Fibroblast of villous mesenchyme (primary cell): ENCODE measurements around the gene SMIM30. TPM values are rescaled to one million over a fixed set of nuclear protein-coding genes. Genes with fewer than 3 reads are reported as not detected.
A peak's percentile ranks its signal among the peaks of the same experiment; 100 is the strongest.

Experiments
- DNase-seq: peaks from one replicate; pipeline ENCODE4 v3.0.0-alpha.2; 2010; ENCODE audit warnings: low read depth
- H3K4me3 ChIP-seq: 2 replicates; pipeline ENCODE4 v1.5.1; 2011; ENCODE audit warnings: low read depth, mild to moderate bottlenecking, low read length
- total RNA-seq: library from RNA; depleted of rRNA; stranded (reverse); fragments of >200 nt; gene quantifications from 2 replicates; pipeline ENCODE4 v1.2.3, GENCODE V29; 2012
- TF ChIP-seq, protein P1 (sequence below): IDR thresholded peaks from 2 replicates; pipeline ENCODE4 v1.5.1; 2012; ENCODE audit warnings: low read depth, mild to moderate bottlenecking, low read length; ENCODE audit not compliant: insufficient read depth

The SMIM30 gene
- total RNA-seq, 1 donor = 75.6 TPM

- no peak overlapping the region for H3K4me3 ChIP-seq
- TF ChIP-seq, protein P1, sequence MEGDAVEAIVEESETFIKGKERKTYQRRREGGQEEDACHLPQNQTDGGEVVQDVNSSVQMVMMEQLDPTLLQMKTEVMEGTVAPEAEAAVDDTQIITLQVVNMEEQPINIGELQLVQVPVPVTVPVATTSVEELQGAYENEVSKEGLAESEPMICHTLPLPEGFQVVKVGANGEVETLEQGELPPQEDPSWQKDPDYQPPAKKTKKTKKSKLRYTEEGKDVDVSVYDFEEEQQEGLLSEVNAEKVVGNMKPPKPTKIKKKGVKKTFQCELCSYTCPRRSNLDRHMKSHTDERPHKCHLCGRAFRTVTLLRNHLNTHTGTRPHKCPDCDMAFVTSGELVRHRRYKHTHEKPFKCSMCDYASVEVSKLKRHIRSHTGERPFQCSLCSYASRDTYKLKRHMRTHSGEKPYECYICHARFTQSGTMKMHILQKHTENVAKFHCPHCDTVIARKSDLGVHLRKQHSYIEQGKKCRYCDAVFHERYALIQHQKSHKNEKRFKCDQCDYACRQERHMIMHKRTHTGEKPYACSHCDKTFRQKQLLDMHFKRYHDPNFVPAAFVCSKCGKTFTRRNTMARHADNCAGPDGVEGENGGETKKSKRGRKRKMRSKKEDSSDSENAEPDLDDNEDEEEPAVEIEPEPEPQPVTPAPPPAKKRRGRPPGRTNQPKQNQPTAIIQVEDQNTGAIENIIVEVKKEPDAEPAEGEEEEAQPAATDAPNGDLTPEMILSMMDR = peak; percentile 13
- DNase-seq = no peak
These were observed 4.4 kb downstream of the SMIM30 start for GRCh38 chr7:113113912-113114311.

- TF ChIP-seq, protein P1 = no peak
- no peak for DNase-seq
- no peak overlapping the region for H3K4me3 ChIP-seq
These were observed 8.6 kb downstream of the SMIM30 start for GRCh38 chr7:113109718-113110117.

DNA sequence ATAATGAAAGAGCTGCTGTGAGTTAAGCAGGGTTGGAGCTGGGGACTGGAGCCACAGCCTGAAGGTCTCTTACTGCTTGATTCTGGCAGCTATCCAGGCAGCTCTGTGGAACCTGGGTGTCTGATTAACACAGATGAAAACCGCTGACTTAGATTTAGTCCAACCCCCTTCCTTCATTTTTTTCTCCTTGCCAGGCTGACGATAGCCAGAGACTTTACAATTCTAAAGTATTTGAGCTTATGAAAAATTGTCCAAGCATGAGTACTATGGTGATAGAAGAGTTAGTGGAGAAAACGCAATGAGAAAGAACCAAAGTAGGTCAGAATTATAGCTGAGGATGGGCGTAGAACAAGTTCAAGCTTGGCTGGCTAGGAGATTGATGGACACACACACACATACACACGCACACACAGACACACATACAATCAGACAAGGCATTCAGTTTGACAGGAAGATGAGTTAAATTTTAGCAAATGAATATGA, 18.2 kb downstream of the SMIM30 start:
- H3K4me3 ChIP-seq = no peak overlapping the region
- TF ChIP-seq, protein P1 = no peak
- peak; percentile 42 for DNase-seq

DNA sequence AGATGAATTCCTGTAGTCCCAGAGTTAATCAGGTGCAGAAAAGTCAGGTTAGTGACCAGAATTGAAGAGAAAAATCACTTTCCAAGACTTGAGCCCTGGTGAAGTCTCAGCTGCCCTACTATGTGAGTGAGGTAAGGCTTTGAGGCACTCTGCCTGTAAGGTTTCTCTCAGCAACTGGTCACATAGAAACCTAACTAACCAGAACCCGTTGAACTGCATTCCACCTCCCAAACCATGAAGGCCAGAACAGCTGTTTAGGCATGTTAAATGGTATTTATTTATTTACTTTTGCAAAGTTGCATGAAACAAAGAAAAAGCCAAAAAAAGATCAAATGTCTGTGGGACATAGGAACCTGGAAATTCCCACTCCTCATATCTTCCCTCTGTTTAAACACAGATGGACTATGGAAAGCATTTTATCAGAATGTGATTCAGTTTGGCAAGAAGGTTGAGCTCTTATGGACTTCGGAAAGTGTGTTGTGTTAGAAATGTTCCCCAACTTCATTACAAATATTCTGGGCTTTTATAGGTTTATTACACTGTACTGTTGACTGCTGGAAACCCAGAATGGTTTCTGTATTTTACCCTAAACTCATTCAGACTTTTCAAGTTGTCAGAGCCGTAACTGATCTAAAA, 19.0 kb downstream of the SMIM30 start:
- H3K4me3 ChIP-seq = no peak overlapping the region
- TF ChIP-seq, protein P1 = no peak
- DNase-seq = no peak

DNA sequence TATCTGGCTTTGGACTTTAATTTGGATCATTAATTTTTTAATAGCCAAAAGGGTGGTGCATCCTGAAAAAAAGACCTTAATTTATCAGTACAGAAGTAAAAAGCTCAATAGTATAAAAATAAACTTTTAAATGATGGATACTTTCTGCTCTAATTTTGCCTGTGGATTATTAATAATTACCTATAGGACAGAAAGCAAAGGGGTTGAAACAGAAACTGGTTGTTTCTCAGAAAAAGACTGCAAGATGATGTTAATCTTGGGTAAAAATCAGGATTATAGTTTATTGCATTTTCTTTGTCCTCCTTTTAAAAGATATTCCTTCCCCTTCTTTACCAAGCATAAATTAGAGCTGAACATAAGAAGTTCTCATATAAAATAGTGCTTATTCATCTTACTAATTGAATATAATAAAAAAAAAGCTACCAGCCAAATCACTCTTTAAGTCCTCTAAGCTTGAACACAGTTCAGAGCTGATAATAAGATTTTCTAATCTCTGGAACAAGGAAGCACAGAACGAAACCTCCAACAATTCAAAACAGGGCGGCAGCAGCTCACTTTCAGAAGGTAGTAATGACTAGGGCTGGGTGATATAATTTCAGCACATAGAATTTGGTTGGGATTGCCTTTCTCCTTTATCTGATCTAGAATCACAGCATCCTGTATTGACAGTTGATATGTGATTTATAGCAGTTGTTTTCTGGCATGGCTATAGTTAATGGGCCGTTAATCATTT, 23.7 kb downstream of the SMIM30 start:
- H3K4me3 ChIP-seq = no peak overlapping the region
- DNase-seq = no peak
- TF ChIP-seq, protein P1 = no peak

DNA sequence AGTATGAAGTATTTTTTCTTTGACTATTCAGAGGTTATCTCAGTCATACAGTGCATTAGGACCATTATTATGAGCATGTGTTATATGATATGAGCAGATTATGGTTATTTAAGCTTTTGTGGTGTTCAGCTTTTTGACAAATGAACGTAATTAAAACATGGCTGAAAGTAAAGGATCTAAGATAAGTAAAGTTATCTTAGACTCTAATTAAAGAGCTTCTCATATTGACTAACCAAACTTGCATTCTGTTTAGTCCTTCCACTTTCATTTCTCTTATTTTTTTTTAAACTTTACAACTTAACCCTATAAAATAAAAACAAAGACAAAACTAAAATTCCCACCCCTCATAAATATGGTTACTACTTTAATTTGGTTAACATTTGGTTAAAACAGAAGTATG, 24.8 kb downstream of the SMIM30 start:
- no peak overlapping the region for H3K4me3 ChIP-seq
- TF ChIP-seq, protein P1 = no peak

More for the DNA sequence above, 24.8 kb downstream of the SMIM30 start:
- DNase-seq = no peak
